Activated naive CD8-positive, alpha-beta T cell treated with anti-CD3 and anti-CD28 coated beads for 36 hours (primary cell): ENCODE measurements around the gene F13B. TPM values are rescaled to one million over a fixed set of nuclear protein-coding genes. Genes with fewer than 3 reads are reported as not detected.
"Not testable (repeated sequence)": the region's sequence is repeated elsewhere in the genome, so short reads cannot be mapped to it uniquely, and the experiment has no call there.

Source experiments
- DNase-seq: peaks from one replicate; pipeline ENCODE4 v3.0.0; 2021
- H3K27ac Mint-ChIP-seq: one replicate; pipeline ENCODE4 v1.8.0; 2022; ENCODE audit warnings: mild to moderate bottlenecking, moderate library complexity, mixed read lengths
- H3K27me3 Mint-ChIP-seq: one replicate; pipeline ENCODE4 v1.8.0; 2022; ENCODE audit warnings: mild to moderate bottlenecking, mixed read lengths
- H3K36me3 Mint-ChIP-seq: one replicate; pipeline ENCODE4 v1.8.0; 2021; ENCODE audit warnings: mild to moderate bottlenecking, mixed read lengths
- H3K4me1 Mint-ChIP-seq: one replicate; pipeline ENCODE4 v1.8.0; 2021; ENCODE audit warnings: mixed read lengths
- H3K4me3 Mint-ChIP-seq: one replicate; pipeline ENCODE4 v1.8.0; 2022; ENCODE audit warnings: mild to moderate bottlenecking, moderate library complexity, mixed read lengths
- H3K9me3 Mint-ChIP-seq: one replicate; pipeline ENCODE4 v1.8.0; 2022; ENCODE audit warnings: mixed read lengths
- total RNA-seq, 2 experiments: library from RNA; stranded (reverse); gene quantifications; one replicate each; pipeline ENCODE4 v1.2.3, GENCODE V29; 2021

Gene F13B, protein sequence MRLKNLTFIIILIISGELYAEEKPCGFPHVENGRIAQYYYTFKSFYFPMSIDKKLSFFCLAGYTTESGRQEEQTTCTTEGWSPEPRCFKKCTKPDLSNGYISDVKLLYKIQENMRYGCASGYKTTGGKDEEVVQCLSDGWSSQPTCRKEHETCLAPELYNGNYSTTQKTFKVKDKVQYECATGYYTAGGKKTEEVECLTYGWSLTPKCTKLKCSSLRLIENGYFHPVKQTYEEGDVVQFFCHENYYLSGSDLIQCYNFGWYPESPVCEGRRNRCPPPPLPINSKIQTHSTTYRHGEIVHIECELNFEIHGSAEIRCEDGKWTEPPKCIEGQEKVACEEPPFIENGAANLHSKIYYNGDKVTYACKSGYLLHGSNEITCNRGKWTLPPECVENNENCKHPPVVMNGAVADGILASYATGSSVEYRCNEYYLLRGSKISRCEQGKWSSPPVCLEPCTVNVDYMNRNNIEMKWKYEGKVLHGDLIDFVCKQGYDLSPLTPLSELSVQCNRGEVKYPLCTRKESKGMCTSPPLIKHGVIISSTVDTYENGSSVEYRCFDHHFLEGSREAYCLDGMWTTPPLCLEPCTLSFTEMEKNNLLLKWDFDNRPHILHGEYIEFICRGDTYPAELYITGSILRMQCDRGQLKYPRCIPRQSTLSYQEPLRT
- total RNA-seq = not detected

- Mint-ChIP-seq H3K36me3 (no peaks in the 10 kb centered on the region), H3K9me3 (peaks cover 5% of the 10 kb centered on the region), H3K27ac (no peak within 1 kb of the TSS)
Observed at GRCh38 chr1:197066719-197067456, at the start of gene F13B. Gene F13B (minus strand): TSS chr1:197067260. CDS start chr1:197067223, 37 bp downstream.

GRCh38 chr1:197116156-197116555, 49.1 kb upstream of the F13B start:
- no peak overlapping the region for H3K27ac Mint-ChIP-seq
- no peaks in the 10 kb centered on the region for H3K4me1 Mint-ChIP-seq
- no peaks in the 10 kb centered on the region for H3K9me3 Mint-ChIP-seq
- DNase-seq = no peak
- H3K27me3 Mint-ChIP-seq = no peaks in the 10 kb centered on the region
- peaks cover 24% of the 10 kb centered on the region for H3K36me3 Mint-ChIP-seq
- H3K4me3 Mint-ChIP-seq = no peak overlapping the region

More at GRCh38 chr1:197066719-197067456, at the start of gene F13B:
- no peak for DNase-seq
- Mint-ChIP-seq H3K4me3 (no peak within 1 kb of the TSS), H3K4me1 (no peaks in the 10 kb centered on the region), H3K27me3 (peaks cover 4% of the 10 kb centered on the region)

- Mint-ChIP-seq H3K9me3 (peaks cover 1% of the 10 kb centered on the region), H3K27ac (no peak overlapping the region), H3K27me3 (no peaks in the 10 kb centered on the region), H3K4me3 (no peak overlapping the region), H3K36me3 (peaks cover 20% of the 10 kb centered on the region), H3K4me1 (no peaks in the 10 kb centered on the region)
- no peak for DNase-seq
Observed at GRCh38 chr1:197106869-197107268, 39.8 kb upstream of the F13B start.

GRCh38 chr1:197103300-197103699, 36.2 kb upstream of the F13B start:
- Mint-ChIP-seq H3K27me3 (no peaks in the 10 kb centered on the region), H3K4me1 (peaks cover 11% of the 10 kb centered on the region), H3K9me3 (peaks cover 1% of the 10 kb centered on the region), H3K27ac (no peak overlapping the region), H3K4me3 (no peak overlapping the region), H3K36me3 (peaks cover 23% of the 10 kb centered on the region)
- no peak for DNase-seq

DNA sequence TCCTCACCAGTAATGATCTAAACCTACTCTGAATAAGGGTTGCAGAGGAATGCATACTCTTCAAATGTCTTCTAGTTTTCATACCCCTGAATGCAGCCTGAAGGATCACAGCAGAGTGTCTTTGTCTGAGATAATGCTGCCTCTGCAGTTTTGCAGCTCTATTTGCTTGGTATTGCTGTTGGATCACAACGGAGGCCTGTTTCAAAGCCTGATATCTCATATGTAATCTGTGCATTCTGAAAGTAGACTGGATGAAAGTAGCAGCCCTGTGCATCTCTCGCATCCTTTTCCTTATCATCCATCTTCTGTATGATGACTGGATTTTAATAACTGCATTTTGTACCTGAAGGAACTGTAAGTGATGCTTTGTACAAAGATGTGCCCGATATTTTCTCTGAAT, 34.9 kb upstream of the F13B start:
- Mint-ChIP-seq H3K4me1 (peaks cover 11% of the 10 kb centered on the region), H3K36me3 (peaks cover 20% of the 10 kb centered on the region), H3K27ac (no peak overlapping the region), H3K9me3 (no peaks in the 10 kb centered on the region), H3K27me3 (no peaks in the 10 kb centered on the region), H3K4me3 (no peak overlapping the region)
- DNase-seq = no peak

GRCh38 chr1:197100677-197101076, 33.6 kb upstream of the F13B start:
- Mint-ChIP-seq H3K36me3 (peaks cover 16% of the 10 kb centered on the region), H3K9me3 (no peaks in the 10 kb centered on the region), H3K27me3 (no peaks in the 10 kb centered on the region), H3K4me3 (no peak overlapping the region), H3K4me1 (peaks cover 11% of the 10 kb centered on the region), H3K27ac (no peak overlapping the region)
- DNase-seq = no peak

GRCh38 chr1:197099444-197099843, 32.4 kb upstream of the F13B start:
- Mint-ChIP-seq H3K9me3 (no peaks in the 10 kb centered on the region), H3K36me3 (peaks cover 14% of the 10 kb centered on the region), H3K27ac (no peak overlapping the region), H3K4me3 (no peak overlapping the region), H3K4me1 (peaks cover 11% of the 10 kb centered on the region), H3K27me3 (no peaks in the 10 kb centered on the region)
- no peak for DNase-seq

- Mint-ChIP-seq H3K36me3 (peaks cover 25% of the 10 kb centered on the region), H3K4me1 (peaks cover 11% of the 10 kb centered on the region)
- H3K27ac Mint-ChIP-seq, DNase-seq, H3K4me3 Mint-ChIP-seq, H3K27me3 Mint-ChIP-seq, H3K9me3 Mint-ChIP-seq: not testable (repeated sequence)
Observed at GRCh38 chr1:197096971-197097370, 29.9 kb upstream of the F13B start.

DNA sequence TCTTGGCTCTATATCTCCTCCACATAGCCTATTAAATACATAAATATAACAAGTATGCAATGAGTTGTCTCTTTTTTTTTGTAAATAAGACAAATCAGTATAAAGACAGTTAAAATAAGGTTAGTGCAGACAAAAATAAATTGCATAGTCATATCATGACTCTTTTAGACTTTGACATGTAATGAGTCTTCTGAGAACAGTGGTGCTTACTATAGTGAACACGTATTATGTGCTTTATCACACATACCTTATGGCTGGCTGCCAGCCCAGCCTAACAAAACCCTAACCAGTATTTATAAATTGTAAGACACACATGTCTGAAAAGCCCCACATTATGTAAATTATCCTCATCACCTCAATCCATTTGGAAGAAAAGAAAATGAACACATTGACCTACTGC, 29.1 kb upstream of the F13B start:
- Mint-ChIP-seq H3K4me3 (no peak overlapping the region), H3K27ac (no peak overlapping the region), H3K9me3 (no peaks in the 10 kb centered on the region), H3K36me3 (peaks cover 25% of the 10 kb centered on the region), H3K27me3 (no peaks in the 10 kb centered on the region), H3K4me1 (peaks cover 8% of the 10 kb centered on the region)
- DNase-seq = no peak

GRCh38 chr1:197093226-197093885, 26.3 kb upstream of the F13B start:
- Mint-ChIP-seq H3K27ac (no peak overlapping the region), H3K27me3 (no peaks in the 10 kb centered on the region), H3K4me3 (no peak overlapping the region), H3K9me3 (no peaks in the 10 kb centered on the region), H3K4me1 (no peaks in the 10 kb centered on the region), H3K36me3 (peaks cover 27% of the 10 kb centered on the region)
- no peak for DNase-seq

DNA sequence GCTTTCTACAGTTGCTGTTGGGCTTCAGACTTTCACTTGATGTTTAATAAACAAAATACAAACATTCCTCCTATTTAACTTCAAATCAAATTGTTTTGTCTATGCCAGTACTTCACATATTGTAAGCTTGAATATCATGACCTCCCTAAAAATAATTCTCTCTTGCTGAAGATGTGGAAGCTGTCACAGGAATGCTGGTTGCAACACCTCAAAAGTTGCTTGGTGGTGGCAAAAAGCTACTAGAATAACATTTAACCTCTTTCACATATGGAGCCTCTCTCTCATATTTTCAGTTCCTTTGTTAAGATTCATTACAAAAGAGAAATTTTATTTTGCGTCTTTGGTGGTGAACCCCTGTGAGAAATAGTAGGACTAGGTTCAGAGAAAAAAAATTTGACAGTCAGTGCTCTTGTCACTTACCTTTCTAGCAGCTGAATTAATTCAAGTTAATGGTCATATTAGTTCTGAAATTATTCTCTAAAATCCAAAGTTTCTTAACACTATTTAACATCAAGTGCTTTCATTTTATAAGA, 25.5 kb upstream of the F13B start:
- Mint-ChIP-seq H3K4me1 (no peaks in the 10 kb centered on the region), H3K27ac (no peak overlapping the region), H3K4me3 (no peak overlapping the region), H3K36me3 (peaks cover 28% of the 10 kb centered on the region), H3K9me3 (no peaks in the 10 kb centered on the region), H3K27me3 (no peaks in the 10 kb centered on the region)
- no peak for DNase-seq

DNA sequence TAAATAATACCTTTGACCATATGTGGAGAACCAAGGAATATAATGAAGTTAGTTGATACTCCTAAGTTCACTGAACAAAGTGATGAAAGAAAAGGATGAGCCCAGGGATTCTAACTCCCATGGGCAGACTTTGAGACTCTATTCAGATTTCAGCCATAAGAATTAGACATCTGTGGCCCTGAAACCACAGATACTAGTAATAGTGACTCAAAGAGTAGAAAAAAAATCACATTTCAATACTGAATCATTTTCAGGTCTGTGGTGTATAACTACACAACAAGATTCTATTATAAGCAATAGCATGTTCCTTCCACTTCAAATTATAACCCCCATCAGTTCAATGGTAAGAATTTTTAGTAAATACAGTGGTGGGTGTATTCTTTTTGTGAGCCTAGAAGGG, 16.4 kb upstream of the F13B start:
- Mint-ChIP-seq H3K27me3 (peaks cover 6% of the 10 kb centered on the region), H3K9me3 (peaks cover 18% of the 10 kb centered on the region), H3K4me1 (no peaks in the 10 kb centered on the region), H3K36me3 (peaks cover 52% of the 10 kb centered on the region), H3K27ac (no peak overlapping the region), H3K4me3 (no peak overlapping the region)
- DNase-seq = no peak

- Mint-ChIP-seq H3K9me3 (peaks cover 18% of the 10 kb centered on the region), H3K27me3 (peaks cover 6% of the 10 kb centered on the region), H3K4me1 (no peaks in the 10 kb centered on the region), H3K27ac (no peak overlapping the region), H3K36me3 (peaks cover 49% of the 10 kb centered on the region), H3K4me3 (no peak overlapping the region)
- DNase-seq = no peak
Observed at GRCh38 chr1:197081117-197081753, 14.2 kb upstream of the F13B start.

DNA sequence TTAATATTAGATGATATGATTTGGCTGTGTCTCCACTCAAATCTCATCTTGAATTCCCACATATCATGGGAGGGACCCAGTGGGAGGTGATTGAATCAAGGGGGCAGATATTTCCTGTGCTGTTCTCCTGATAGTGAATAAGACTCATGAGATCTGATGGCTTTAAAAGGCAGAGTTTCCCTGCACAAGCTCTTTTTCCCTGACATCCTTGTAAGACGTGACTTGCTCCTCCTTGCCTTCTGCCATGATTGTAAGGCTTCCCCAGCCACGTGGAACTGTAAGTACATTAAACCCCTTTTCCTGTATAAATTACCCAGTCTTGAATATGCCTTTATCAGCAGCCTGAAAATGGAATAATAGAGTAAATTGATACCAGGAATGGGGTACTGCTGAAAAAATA, 13.3 kb upstream of the F13B start:
- Mint-ChIP-seq H3K27ac (no peak overlapping the region), H3K4me1 (no peaks in the 10 kb centered on the region), H3K27me3 (peaks cover 6% of the 10 kb centered on the region), H3K4me3 (no peak overlapping the region), H3K9me3 (peaks cover 18% of the 10 kb centered on the region), H3K36me3 (peaks cover 44% of the 10 kb centered on the region)
- no peak for DNase-seq
